ENCODE measurements around the gene COPS7A. TPM values are rescaled to one million over a fixed set of nuclear protein-coding genes. Genes with fewer than 3 reads are reported as not detected.

Gene COPS7A
- total RNA-seq, 2 donors from 2014 or later = 43.3 to 69.2 TPM

DNA sequence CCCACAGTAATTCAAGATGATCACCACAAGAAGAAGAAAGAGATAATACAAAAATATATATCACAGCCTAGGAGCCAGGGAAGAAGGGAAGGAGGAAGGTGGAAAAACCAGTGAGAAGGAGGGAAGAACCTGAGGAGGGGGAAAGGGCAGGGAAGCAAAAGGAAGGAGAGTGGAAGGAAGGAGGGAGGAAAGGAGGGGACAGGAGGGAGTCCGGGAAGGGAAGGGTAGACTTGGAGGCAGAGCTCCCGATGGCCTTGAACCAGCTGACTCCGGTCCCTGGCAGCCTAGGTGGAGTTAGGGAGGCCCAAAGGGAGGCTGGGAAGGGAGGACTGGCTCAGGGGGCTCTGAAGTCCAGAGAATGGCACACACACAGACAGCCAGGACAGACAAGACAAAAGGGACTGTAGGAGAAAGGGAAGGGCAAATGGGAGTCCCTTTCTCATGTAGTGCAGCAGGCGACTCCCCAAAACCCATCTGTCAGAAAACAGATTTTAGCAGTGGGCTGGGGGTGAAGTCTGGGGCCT, 30.0 kb upstream of the COPS7A start:
- Mint-ChIP-seq H3K27me3 (ENCODE audit: insufficient read depth) (peaks cover 55% of the 10 kb centered on the region), H3K27ac (no peak overlapping the region), H3K9me3 (no peaks in the 10 kb centered on the region), H3K36me3 (ENCODE audit: low read depth) (no peaks in the 10 kb centered on the region), H3K4me1 (peaks cover 15% of the 10 kb centered on the region), H3K4me3 (no peak overlapping the region)
- H3K27ac ChIP-seq (ENCODE audit: low read depth, low read length) = no peak overlapping the region
- H3K27me3 ChIP-seq (ENCODE audit: control insufficient read depth, insufficient read depth, low read length, poor library complexity, severe bottlenecking) = peaks cover under 1% of the 10 kb centered on the region
- TF ChIP-seq, protein P1, sequence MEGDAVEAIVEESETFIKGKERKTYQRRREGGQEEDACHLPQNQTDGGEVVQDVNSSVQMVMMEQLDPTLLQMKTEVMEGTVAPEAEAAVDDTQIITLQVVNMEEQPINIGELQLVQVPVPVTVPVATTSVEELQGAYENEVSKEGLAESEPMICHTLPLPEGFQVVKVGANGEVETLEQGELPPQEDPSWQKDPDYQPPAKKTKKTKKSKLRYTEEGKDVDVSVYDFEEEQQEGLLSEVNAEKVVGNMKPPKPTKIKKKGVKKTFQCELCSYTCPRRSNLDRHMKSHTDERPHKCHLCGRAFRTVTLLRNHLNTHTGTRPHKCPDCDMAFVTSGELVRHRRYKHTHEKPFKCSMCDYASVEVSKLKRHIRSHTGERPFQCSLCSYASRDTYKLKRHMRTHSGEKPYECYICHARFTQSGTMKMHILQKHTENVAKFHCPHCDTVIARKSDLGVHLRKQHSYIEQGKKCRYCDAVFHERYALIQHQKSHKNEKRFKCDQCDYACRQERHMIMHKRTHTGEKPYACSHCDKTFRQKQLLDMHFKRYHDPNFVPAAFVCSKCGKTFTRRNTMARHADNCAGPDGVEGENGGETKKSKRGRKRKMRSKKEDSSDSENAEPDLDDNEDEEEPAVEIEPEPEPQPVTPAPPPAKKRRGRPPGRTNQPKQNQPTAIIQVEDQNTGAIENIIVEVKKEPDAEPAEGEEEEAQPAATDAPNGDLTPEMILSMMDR (conservative IDR thresholded peaks at IDR 0.05) = no peak
- no peaks in the 10 kb centered on the region for H3K36me3 ChIP-seq (ENCODE audit: control insufficient read depth, insufficient read depth, low read length)
- H3K9ac ChIP-seq (ENCODE audit: extremely low read depth, low read length, poor library complexity, severe bottlenecking) = no peak overlapping the region
- no peaks in the 10 kb centered on the region for H3K4me1 ChIP-seq (ENCODE audit: control insufficient read depth, insufficient read depth, low read length)
- no peak for DNase-seq
- WGBS, 2 experiments (ENCODE audit: insufficient coverage in 1 of 2, insufficient read length in 1 of 2) = 83 to 89% methylated on average over 3 to 4 of the region's 4 CpGs
- no peaks in the 10 kb centered on the region for H3K9me3 ChIP-seq (ENCODE audit: control insufficient read depth, low read length)
- no peak overlapping the region for H3K4me3 ChIP-seq (ENCODE audit: low read length)

- Histone ChIP-seq H3K36me3 (ENCODE audit: control insufficient read depth, insufficient read depth, low read length) (no peaks in the 10 kb centered on the region), H3K4me3 (ENCODE audit: low read length) (no peak overlapping the region), H3K4me1 (ENCODE audit: control insufficient read depth, insufficient read depth, low read length) (no peaks in the 10 kb centered on the region), H3K27ac (ENCODE audit: low read depth, low read length) (no peak overlapping the region), H3K9ac (ENCODE audit: extremely low read depth, low read length, poor library complexity, severe bottlenecking) (no peak overlapping the region), H3K9me3 (ENCODE audit: control insufficient read depth, low read length) (no peaks in the 10 kb centered on the region), H3K27me3 (ENCODE audit: control insufficient read depth, insufficient read depth, low read length, poor library complexity, severe bottlenecking) (peaks cover 8% of the 10 kb centered on the region)
- H3K4me3 Mint-ChIP-seq = no peak overlapping the region
- TF ChIP-seq, protein P1 (conservative IDR thresholded peaks at IDR 0.05) = no peak
- H3K27me3 Mint-ChIP-seq (ENCODE audit: insufficient read depth) = peaks cover 63% of the 10 kb centered on the region
- WGBS, 2 experiments (ENCODE audit: insufficient coverage in 1 of 2, insufficient read length in 1 of 2) = 94 to 100% methylated on average over 4 to 9 of the region's 9 CpGs
- no peak for DNase-seq
- peaks cover 21% of the 10 kb centered on the region for H3K4me1 Mint-ChIP-seq
- no peak overlapping the region for H3K27ac Mint-ChIP-seq
- no peaks in the 10 kb centered on the region for H3K36me3 Mint-ChIP-seq (ENCODE audit: low read depth)
- H3K9me3 Mint-ChIP-seq = no peaks in the 10 kb centered on the region
These were observed 29.1 kb upstream of the COPS7A start for GRCh38 chr12:6694701-6695100.

GRCh38 chr12:6695313-6696045, 28.4 kb upstream of the COPS7A start:
- TF ChIP-seq, protein P1 (conservative IDR thresholded peaks at IDR 0.05) = no peak
- H3K9me3 Mint-ChIP-seq = no peaks in the 10 kb centered on the region
- no peak overlapping the region for H3K27ac Mint-ChIP-seq
- peaks cover 68% of the 10 kb centered on the region for H3K27me3 Mint-ChIP-seq (ENCODE audit: insufficient read depth)
- no peaks in the 10 kb centered on the region for H3K9me3 ChIP-seq (ENCODE audit: control insufficient read depth, low read length)
- no peak overlapping the region for H3K4me3 ChIP-seq (ENCODE audit: low read length)
- no peak overlapping the region for H3K4me3 Mint-ChIP-seq
- 80 to 88% methylated on average over 3 to 11 of the region's 11 CpGs for WGBS, 2 experiments (ENCODE audit: insufficient coverage in 1 of 2, insufficient read length in 1 of 2)
- no peak for DNase-seq
- no peaks in the 10 kb centered on the region for H3K36me3 Mint-ChIP-seq (ENCODE audit: low read depth)
- H3K4me1 Mint-ChIP-seq = peaks cover 15% of the 10 kb centered on the region
- H3K4me1 ChIP-seq (ENCODE audit: control insufficient read depth, insufficient read depth, low read length) = no peaks in the 10 kb centered on the region
- H3K27ac ChIP-seq (ENCODE audit: low read depth, low read length) = no peak overlapping the region
- H3K9ac ChIP-seq (ENCODE audit: extremely low read depth, low read length, poor library complexity, severe bottlenecking) = no peak overlapping the region
- no peaks in the 10 kb centered on the region for H3K36me3 ChIP-seq (ENCODE audit: control insufficient read depth, insufficient read depth, low read length)
- H3K27me3 ChIP-seq (ENCODE audit: control insufficient read depth, insufficient read depth, low read length, poor library complexity, severe bottlenecking) = peaks cover 15% of the 10 kb centered on the region
